GM23338 (cell line): ENCODE measurements around the gene ITGB5. TPM values are rescaled to one million over a fixed set of nuclear protein-coding genes. Genes with fewer than 3 reads are reported as not detected.

Experiments used
- ATAC-seq: fragments of 200-7000 bp; cut with Tn5 transposase; 3 replicates; pipeline ENCODE4 v1.9.1; 2020
- DNase-seq: peaks from one replicate; pipeline ENCODE4 v3.0.0-alpha.2; 2015; ENCODE audit warnings: low spot score
- H2AFZ ChIP-seq: fragments of 200-600 bp; sonication (generic); 2 replicates; pipeline ENCODE4 v1.8.0; 2016; ENCODE audit warnings: antibody characterized with exemption, mild to moderate bottlenecking, moderate library complexity
- H3F3A ChIP-seq: fragments of 200-600 bp; sonication (generic); replicated peaks from 2 replicates; pipeline ENCODE4 v1.8.0; 2017; ENCODE audit warnings: antibody characterized with exemption, mixed run types, low read depth
- H3K27ac ChIP-seq: fragments of 200-600 bp; sonication (generic); 2 replicates; pipeline ENCODE4 v1.6.1; 2016; ENCODE audit warnings: low read depth
- H3K27me3 ChIP-seq: fragments of 200-600 bp; sonication (generic); 2 replicates; pipeline ENCODE4 v1.8.0; 2016; ENCODE audit warnings: mild to moderate bottlenecking, mixed run types, moderate library complexity; ENCODE audit not compliant: insufficient read depth
- H3K36me3 ChIP-seq: fragments of 200-600 bp; sonication (generic); 2 replicates; pipeline ENCODE4 v1.8.0; 2016; ENCODE audit warnings: mild to moderate bottlenecking; ENCODE audit not compliant: insufficient read depth
- H3K4me1 ChIP-seq: fragments of 200-600 bp; sonication (generic); 2 replicates; pipeline ENCODE4 v1.8.0; 2016; ENCODE audit warnings: mild to moderate bottlenecking, moderate library complexity; ENCODE audit not compliant: insufficient read depth
- H3K4me2 ChIP-seq: fragments of 200-600 bp; sonication (generic); 2 replicates; pipeline ENCODE4 v1.7.1; 2017; ENCODE audit warnings: mixed run types
- H3K4me3 ChIP-seq: fragments of 200-600 bp; sonication (generic); 2 replicates; pipeline ENCODE4 v1.6.1; 2016; ENCODE audit warnings: mixed run types
- H3K79me2 ChIP-seq: fragments of 200-600 bp; sonication (generic); replicated peaks from 2 replicates; pipeline ENCODE4 v1.8.0; 2017; ENCODE audit warnings: mild to moderate bottlenecking; ENCODE audit not compliant: insufficient read depth
- H3K9me2 ChIP-seq: fragments of 200-600 bp; sonication (generic); 2 replicates; pipeline ENCODE4 v1.8.0; 2017; ENCODE audit not compliant: insufficient read depth
- H4K20me1 ChIP-seq: fragments of 200-600 bp; sonication (generic); replicated peaks from 2 replicates; pipeline ENCODE4 v1.8.0; 2017; ENCODE audit warnings: mild to moderate bottlenecking; ENCODE audit not compliant: insufficient read depth
- H3K27ac Mint-ChIP-seq: 2 replicates; pipeline ENCODE4 v1.8.0; 2020; ENCODE audit warnings: inconsistent platforms, mild to moderate bottlenecking, moderate library complexity, mixed read lengths
- H3K27me3 Mint-ChIP-seq: 3 replicates; pipeline ENCODE4 v1.8.0; 2022; ENCODE audit warnings: low read depth, mild to moderate bottlenecking, moderate library complexity, mixed read lengths, inconsistent platforms; ENCODE audit not compliant: insufficient read depth, poor library complexity
- H3K36me3 Mint-ChIP-seq: 3 replicates; pipeline ENCODE4 v1.8.0; 2021; ENCODE audit warnings: low read depth, mild to moderate bottlenecking, inconsistent platforms, moderate library complexity, mixed read lengths
- H3K4me1 Mint-ChIP-seq: 3 replicates; pipeline ENCODE4 v1.8.0; 2020; ENCODE audit warnings: mild to moderate bottlenecking, inconsistent platforms, mixed read lengths
- H3K4me3 Mint-ChIP-seq: 3 replicates; pipeline ENCODE4 v1.8.0; 2021; ENCODE audit warnings: moderate library complexity, mild to moderate bottlenecking, inconsistent platforms, mixed read lengths
- H3K9me3 Mint-ChIP-seq: 3 replicates; pipeline ENCODE4 v1.8.0; 2020; ENCODE audit warnings: moderate library complexity, mild to moderate bottlenecking, inconsistent platforms, mixed read lengths
- CREB1 ChIP-seq: fragments of 250-450 bp; sonication (Bioruptor Pico); IDR thresholded peaks from 2 replicates; pipeline ENCODE4 v1.5.0; 2020; ENCODE audit warnings: low read depth, mild to moderate bottlenecking, moderate library complexity
- ETS1 ChIP-seq: IDR thresholded peaks from 2 replicates; pipeline ENCODE4 v1.6.1; 2016; ENCODE audit warnings: antibody characterized with exemption
- EZH2 ChIP-seq: fragments of 200-600 bp; sonication (generic); IDR thresholded peaks from one replicate; pipeline ENCODE4 v1.8.0; 2017; ENCODE audit warnings: antibody characterized with exemption, mild to moderate bottlenecking, low read depth; ENCODE audit not compliant: unreplicated experiment
- EZH2phosphoT487 ChIP-seq: fragments of 200-600 bp; sonication (generic); IDR thresholded peaks from one replicate; pipeline ENCODE4 v1.8.1; 2018; ENCODE audit warnings: antibody characterized with exemption; ENCODE audit not compliant: unreplicated experiment
- JUNB ChIP-seq: IDR thresholded peaks from one replicate; pipeline ENCODE4 v1.6.1; 2016; ENCODE audit warnings: antibody characterized with exemption; ENCODE audit not compliant: unreplicated experiment
- NANOG ChIP-seq: IDR thresholded peaks from 2 replicates; pipeline ENCODE4 v1.6.1; 2016; ENCODE audit warnings: antibody characterized with exemption, borderline replicate concordance
- POLR2AphosphoS5 ChIP-seq: IDR thresholded peaks from 2 replicates; pipeline ENCODE4 v1.6.1; 2016; ENCODE audit warnings: antibody characterized with exemption, low read depth
- REST ChIP-seq: IDR thresholded peaks from one replicate; pipeline ENCODE4 v1.6.1; 2018; ENCODE audit warnings: antibody characterized with exemption; ENCODE audit not compliant: unreplicated experiment
- STAT1 ChIP-seq: IDR thresholded peaks from one replicate; pipeline ENCODE4 v1.6.1; 2016; ENCODE audit warnings: antibody characterized with exemption; ENCODE audit not compliant: unreplicated experiment
- ZNF114 ChIP-seq: fragments of 250-450 bp; sonication (Bioruptor Pico); IDR thresholded peaks from 2 replicates; pipeline ENCODE4 v1.5.0; 2020; ENCODE audit warnings: mild to moderate bottlenecking, moderate library complexity
- ZNF331 ChIP-seq: fragments of 250-450 bp; sonication (Bioruptor Pico); IDR thresholded peaks from 2 replicates; pipeline ENCODE4 v1.5.0; 2020; ENCODE audit warnings: low read depth, mild to moderate bottlenecking, moderate library complexity
- polyA plus RNA-seq: library from polyadenylated mRNA; unstranded; fragments of >200 nt; fragmentation: Nextera tagmentation; extraction: Ambion mirVana; gene quantifications from 2 replicates; pipeline ENCODE4 v1.2.1, GENCODE V29; 2016
- total RNA-seq: library from RNA; depleted of rRNA; stranded (reverse); fragments of >200 nt; shearing (Covaris generic); gene quantifications from 2 replicates; pipeline ENCODE4 v1.2.3, GENCODE V29; 2014
- TF ChIP-seq, protein P1 (sequence below), 2 experiments: fragments of 200-600 bp in 1 of 2; sonication (generic) in 1 of 2; conservative IDR thresholded peaks; 2 replicates each; pipeline versions ENCODE4 v1.5.1 to v1.6.1; 2016 to 2017; ENCODE audit warnings: antibody characterized with exemption in 2 of 2, low read depth in 2 of 2, mild to moderate bottlenecking in 2 of 2, moderate library complexity in 1 of 2
- TF ChIP-seq, protein P2 (sequence below): fragments of 250-450 bp; sonication (Bioruptor Pico); IDR thresholded peaks from 2 replicates; pipeline ENCODE4 v1.5.0; 2020; ENCODE audit warnings: mild to moderate bottlenecking, moderate library complexity

The ITGB5 gene
- total and polyA plus RNA-seq, 2 experiments from 2014 or later = 68.2 to 269 TPM

GRCh38 chr3:124731760-124732159, 155.4 kb downstream of the ITGB5 start:
- ATAC-seq (no peak), DNase-seq (no peak)
- Histone ChIP-seq H3K36me3 (peaks cover 19% of the 10 kb centered on the region; the same call in 1 of the 2 replicates), H4K20me1 (peaks cover 23% of the 10 kb centered on the region), H3K4me1 (peaks cover 8% of the 10 kb centered on the region), H3K4me3 (peak overlapping the region; percentile 95), H3F3A (no peaks in the 10 kb centered on the region), H3K9me2 (no peaks in the 10 kb centered on the region), H3K27ac (no peak overlapping the region), H3K79me2 (peaks cover 63% of the 10 kb centered on the region), H2AFZ (no peak overlapping the region), H3K27me3 (no peaks in the 10 kb centered on the region; the same call in 1 of the 2 replicates), H3K4me2 (peak overlapping the region; percentile 99)
- H3K9me3 Mint-ChIP-seq = peaks cover 4% of the 10 kb centered on the region; the same call in 2 of the 3 replicates
- peaks cover 5% of the 10 kb centered on the region for H3K27me3 Mint-ChIP-seq
- peak overlapping the region; percentile 100 for H3K4me3 Mint-ChIP-seq
- no peak for TF ChIP-seq REST
- no peak for TF ChIP-seq ZNF114 (CRISPR knock-in tag)
- no peak for TF ChIP-seq CREB1 (CRISPR knock-in tag)
- TF ChIP-seq EZH2phosphoT487 = no peak
- no peak for TF ChIP-seq EZH2
- TF ChIP-seq JUNB = no peak
- no peak for TF ChIP-seq ZNF331 (CRISPR knock-in tag)
- TF ChIP-seq NANOG = no peak
- no peak for TF ChIP-seq STAT1
- no peak for TF ChIP-seq POLR2AphosphoS5
- TF ChIP-seq, protein P1, sequence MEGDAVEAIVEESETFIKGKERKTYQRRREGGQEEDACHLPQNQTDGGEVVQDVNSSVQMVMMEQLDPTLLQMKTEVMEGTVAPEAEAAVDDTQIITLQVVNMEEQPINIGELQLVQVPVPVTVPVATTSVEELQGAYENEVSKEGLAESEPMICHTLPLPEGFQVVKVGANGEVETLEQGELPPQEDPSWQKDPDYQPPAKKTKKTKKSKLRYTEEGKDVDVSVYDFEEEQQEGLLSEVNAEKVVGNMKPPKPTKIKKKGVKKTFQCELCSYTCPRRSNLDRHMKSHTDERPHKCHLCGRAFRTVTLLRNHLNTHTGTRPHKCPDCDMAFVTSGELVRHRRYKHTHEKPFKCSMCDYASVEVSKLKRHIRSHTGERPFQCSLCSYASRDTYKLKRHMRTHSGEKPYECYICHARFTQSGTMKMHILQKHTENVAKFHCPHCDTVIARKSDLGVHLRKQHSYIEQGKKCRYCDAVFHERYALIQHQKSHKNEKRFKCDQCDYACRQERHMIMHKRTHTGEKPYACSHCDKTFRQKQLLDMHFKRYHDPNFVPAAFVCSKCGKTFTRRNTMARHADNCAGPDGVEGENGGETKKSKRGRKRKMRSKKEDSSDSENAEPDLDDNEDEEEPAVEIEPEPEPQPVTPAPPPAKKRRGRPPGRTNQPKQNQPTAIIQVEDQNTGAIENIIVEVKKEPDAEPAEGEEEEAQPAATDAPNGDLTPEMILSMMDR (conservative IDR thresholded peaks at IDR 0.05; ENCODE audit: low read depth in 2 of 2) = no peak
- TF ChIP-seq, protein P2, sequence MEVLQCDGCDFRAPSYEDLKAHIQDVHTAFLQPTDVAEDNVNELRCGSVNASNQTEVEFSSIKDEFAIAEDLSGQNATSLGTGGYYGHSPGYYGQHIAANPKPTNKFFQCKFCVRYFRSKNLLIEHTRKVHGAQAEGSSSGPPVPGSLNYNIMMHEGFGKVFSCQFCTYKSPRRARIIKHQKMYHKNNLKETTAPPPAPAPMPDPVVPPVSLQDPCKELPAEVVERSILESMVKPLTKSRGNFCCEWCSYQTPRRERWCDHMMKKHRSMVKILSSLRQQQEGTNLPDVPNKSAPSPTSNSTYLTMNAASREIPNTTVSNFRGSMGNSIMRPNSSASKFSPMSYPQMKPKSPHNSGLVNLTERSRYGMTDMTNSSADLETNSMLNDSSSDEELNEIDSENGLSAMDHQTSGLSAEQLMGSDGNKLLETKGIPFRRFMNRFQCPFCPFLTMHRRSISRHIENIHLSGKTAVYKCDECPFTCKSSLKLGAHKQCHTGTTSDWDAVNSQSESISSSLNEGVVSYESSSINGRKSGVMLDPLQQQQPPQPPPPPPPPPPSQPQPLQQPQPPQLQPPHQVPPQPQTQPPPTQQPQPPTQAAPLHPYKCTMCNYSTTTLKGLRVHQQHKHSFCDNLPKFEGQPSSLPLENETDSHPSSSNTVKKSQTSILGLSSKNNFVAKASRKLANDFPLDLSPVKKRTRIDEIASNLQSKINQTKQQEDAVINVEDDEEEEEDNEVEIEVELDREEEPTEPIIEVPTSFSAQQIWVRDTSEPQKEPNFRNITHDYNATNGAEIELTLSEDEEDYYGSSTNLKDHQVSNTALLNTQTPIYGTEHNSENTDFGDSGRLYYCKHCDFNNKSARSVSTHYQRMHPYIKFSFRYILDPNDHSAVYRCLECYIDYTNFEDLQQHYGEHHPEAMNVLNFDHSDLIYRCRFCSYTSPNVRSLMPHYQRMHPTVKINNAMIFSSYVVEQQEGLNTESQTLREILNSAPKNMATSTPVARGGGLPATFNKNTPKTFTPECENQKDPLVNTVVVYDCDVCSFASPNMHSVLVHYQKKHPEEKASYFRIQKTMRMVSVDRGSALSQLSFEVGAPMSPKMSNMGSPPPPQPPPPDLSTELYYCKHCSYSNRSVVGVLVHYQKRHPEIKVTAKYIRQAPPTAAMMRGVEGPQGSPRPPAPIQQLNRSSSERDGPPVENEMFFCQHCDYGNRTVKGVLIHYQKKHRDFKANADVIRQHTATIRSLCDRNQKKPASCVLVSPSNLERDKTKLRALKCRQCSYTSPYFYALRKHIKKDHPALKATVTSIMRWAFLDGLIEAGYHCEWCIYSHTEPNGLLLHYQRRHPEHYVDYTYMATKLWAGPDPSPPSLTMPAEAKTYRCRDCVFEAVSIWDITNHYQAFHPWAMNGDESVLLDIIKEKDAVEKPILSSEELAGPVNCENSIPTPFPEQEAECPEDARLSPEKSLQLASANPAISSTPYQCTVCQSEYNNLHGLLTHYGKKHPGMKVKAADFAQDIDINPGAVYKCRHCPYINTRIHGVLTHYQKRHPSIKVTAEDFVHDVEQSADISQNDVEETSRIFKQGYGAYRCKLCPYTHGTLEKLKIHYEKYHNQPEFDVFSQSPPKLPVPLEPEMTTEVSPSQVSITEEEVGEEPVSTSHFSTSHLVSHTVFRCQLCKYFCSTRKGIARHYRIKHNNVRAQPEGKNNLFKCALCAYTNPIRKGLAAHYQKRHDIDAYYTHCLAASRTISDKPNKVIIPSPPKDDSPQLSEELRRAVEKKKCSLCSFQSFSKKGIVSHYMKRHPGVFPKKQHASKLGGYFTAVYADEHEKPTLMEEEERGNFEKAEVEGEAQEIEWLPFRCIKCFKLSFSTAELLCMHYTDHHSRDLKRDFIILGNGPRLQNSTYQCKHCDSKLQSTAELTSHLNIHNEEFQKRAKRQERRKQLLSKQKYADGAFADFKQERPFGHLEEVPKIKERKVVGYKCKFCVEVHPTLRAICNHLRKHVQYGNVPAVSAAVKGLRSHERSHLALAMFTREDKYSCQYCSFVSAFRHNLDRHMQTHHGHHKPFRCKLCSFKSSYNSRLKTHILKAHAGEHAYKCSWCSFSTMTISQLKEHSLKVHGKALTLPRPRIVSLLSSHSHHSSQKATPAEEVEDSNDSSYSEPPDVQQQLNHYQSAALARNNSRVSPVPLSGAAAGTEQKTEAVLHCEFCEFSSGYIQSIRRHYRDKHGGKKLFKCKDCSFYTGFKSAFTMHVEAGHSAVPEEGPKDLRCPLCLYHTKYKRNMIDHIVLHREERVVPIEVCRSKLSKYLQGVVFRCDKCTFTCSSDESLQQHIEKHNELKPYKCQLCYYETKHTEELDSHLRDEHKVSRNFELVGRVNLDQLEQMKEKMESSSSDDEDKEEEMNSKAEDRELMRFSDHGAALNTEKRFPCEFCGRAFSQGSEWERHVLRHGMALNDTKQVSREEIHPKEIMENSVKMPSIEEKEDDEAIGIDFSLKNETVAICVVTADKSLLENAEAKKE (CRISPR knock-in tag) = no peak
- no peak for TF ChIP-seq ETS1
- peaks cover 35% of the 10 kb centered on the region for H3K36me3 Mint-ChIP-seq
- H3K27ac Mint-ChIP-seq = no peak overlapping the region
- peaks cover 11% of the 10 kb centered on the region; the same call in 2 of the 3 replicates for H3K4me1 Mint-ChIP-seq
